GM23338 (cell line): ENCODE measurements around the gene KLF2. TPM values are rescaled to one million over a fixed set of nuclear protein-coding genes. Genes with fewer than 3 reads are reported as not detected.

Experiments
- ATAC-seq: fragments of 200-7000 bp; cut with Tn5 transposase; 3 replicates; pipeline ENCODE4 v1.9.1; 2020
- DNase-seq: peaks from one replicate; pipeline ENCODE4 v3.0.0-alpha.2; 2015; ENCODE audit warnings: low spot score
- H2AFZ ChIP-seq: fragments of 200-600 bp; sonication (generic); 2 replicates; pipeline ENCODE4 v1.8.0; 2016; ENCODE audit warnings: antibody characterized with exemption, mild to moderate bottlenecking, moderate library complexity
- H3F3A ChIP-seq: fragments of 200-600 bp; sonication (generic); replicated peaks from 2 replicates; pipeline ENCODE4 v1.8.0; 2017; ENCODE audit warnings: antibody characterized with exemption, mixed run types, low read depth
- H3K27ac ChIP-seq: fragments of 200-600 bp; sonication (generic); 2 replicates; pipeline ENCODE4 v1.6.1; 2016; ENCODE audit warnings: low read depth
- H3K27me3 ChIP-seq: fragments of 200-600 bp; sonication (generic); 2 replicates; pipeline ENCODE4 v1.8.0; 2016; ENCODE audit warnings: mild to moderate bottlenecking, mixed run types, moderate library complexity; ENCODE audit not compliant: insufficient read depth
- H3K36me3 ChIP-seq: fragments of 200-600 bp; sonication (generic); 2 replicates; pipeline ENCODE4 v1.8.0; 2016; ENCODE audit warnings: mild to moderate bottlenecking; ENCODE audit not compliant: insufficient read depth
- H3K4me1 ChIP-seq: fragments of 200-600 bp; sonication (generic); 2 replicates; pipeline ENCODE4 v1.8.0; 2016; ENCODE audit warnings: mild to moderate bottlenecking, moderate library complexity; ENCODE audit not compliant: insufficient read depth
- H3K4me2 ChIP-seq: fragments of 200-600 bp; sonication (generic); 2 replicates; pipeline ENCODE4 v1.7.1; 2017; ENCODE audit warnings: mixed run types
- H3K4me3 ChIP-seq: fragments of 200-600 bp; sonication (generic); 2 replicates; pipeline ENCODE4 v1.6.1; 2016; ENCODE audit warnings: mixed run types
- H3K79me2 ChIP-seq: fragments of 200-600 bp; sonication (generic); replicated peaks from 2 replicates; pipeline ENCODE4 v1.8.0; 2017; ENCODE audit warnings: mild to moderate bottlenecking; ENCODE audit not compliant: insufficient read depth
- H3K9me2 ChIP-seq: fragments of 200-600 bp; sonication (generic); 2 replicates; pipeline ENCODE4 v1.8.0; 2017; ENCODE audit not compliant: insufficient read depth
- H4K20me1 ChIP-seq: fragments of 200-600 bp; sonication (generic); replicated peaks from 2 replicates; pipeline ENCODE4 v1.8.0; 2017; ENCODE audit warnings: mild to moderate bottlenecking; ENCODE audit not compliant: insufficient read depth
- H3K27ac Mint-ChIP-seq: 2 replicates; pipeline ENCODE4 v1.8.0; 2020; ENCODE audit warnings: inconsistent platforms, mild to moderate bottlenecking, moderate library complexity, mixed read lengths
- H3K27me3 Mint-ChIP-seq: 3 replicates; pipeline ENCODE4 v1.8.0; 2022; ENCODE audit warnings: low read depth, mild to moderate bottlenecking, moderate library complexity, mixed read lengths, inconsistent platforms; ENCODE audit not compliant: insufficient read depth, poor library complexity
- H3K36me3 Mint-ChIP-seq: 3 replicates; pipeline ENCODE4 v1.8.0; 2021; ENCODE audit warnings: low read depth, mild to moderate bottlenecking, inconsistent platforms, moderate library complexity, mixed read lengths
- H3K4me1 Mint-ChIP-seq: 3 replicates; pipeline ENCODE4 v1.8.0; 2020; ENCODE audit warnings: mild to moderate bottlenecking, inconsistent platforms, mixed read lengths
- H3K4me3 Mint-ChIP-seq: 3 replicates; pipeline ENCODE4 v1.8.0; 2021; ENCODE audit warnings: moderate library complexity, mild to moderate bottlenecking, inconsistent platforms, mixed read lengths
- H3K9me3 Mint-ChIP-seq: 3 replicates; pipeline ENCODE4 v1.8.0; 2020; ENCODE audit warnings: moderate library complexity, mild to moderate bottlenecking, inconsistent platforms, mixed read lengths
- CREB1 ChIP-seq: fragments of 250-450 bp; sonication (Bioruptor Pico); IDR thresholded peaks from 2 replicates; pipeline ENCODE4 v1.5.0; 2020; ENCODE audit warnings: low read depth, mild to moderate bottlenecking, moderate library complexity
- EZH2 ChIP-seq: fragments of 200-600 bp; sonication (generic); IDR thresholded peaks from one replicate; pipeline ENCODE4 v1.8.0; 2017; ENCODE audit warnings: antibody characterized with exemption, mild to moderate bottlenecking, low read depth; ENCODE audit not compliant: unreplicated experiment
- EZH2phosphoT487 ChIP-seq: fragments of 200-600 bp; sonication (generic); IDR thresholded peaks from one replicate; pipeline ENCODE4 v1.8.1; 2018; ENCODE audit warnings: antibody characterized with exemption; ENCODE audit not compliant: unreplicated experiment
- JUNB ChIP-seq: IDR thresholded peaks from one replicate; pipeline ENCODE4 v1.6.1; 2016; ENCODE audit warnings: antibody characterized with exemption; ENCODE audit not compliant: unreplicated experiment
- NANOG ChIP-seq: IDR thresholded peaks from 2 replicates; pipeline ENCODE4 v1.6.1; 2016; ENCODE audit warnings: antibody characterized with exemption, borderline replicate concordance
- POLR2AphosphoS5 ChIP-seq: IDR thresholded peaks from 2 replicates; pipeline ENCODE4 v1.6.1; 2016; ENCODE audit warnings: antibody characterized with exemption, low read depth
- STAT1 ChIP-seq: IDR thresholded peaks from one replicate; pipeline ENCODE4 v1.6.1; 2016; ENCODE audit warnings: antibody characterized with exemption; ENCODE audit not compliant: unreplicated experiment
- ZNF114 ChIP-seq: fragments of 250-450 bp; sonication (Bioruptor Pico); IDR thresholded peaks from 2 replicates; pipeline ENCODE4 v1.5.0; 2020; ENCODE audit warnings: mild to moderate bottlenecking, moderate library complexity
- ZNF331 ChIP-seq: fragments of 250-450 bp; sonication (Bioruptor Pico); IDR thresholded peaks from 2 replicates; pipeline ENCODE4 v1.5.0; 2020; ENCODE audit warnings: low read depth, mild to moderate bottlenecking, moderate library complexity
- polyA plus RNA-seq: library from polyadenylated mRNA; unstranded; fragments of >200 nt; fragmentation: Nextera tagmentation; extraction: Ambion mirVana; gene quantifications from 2 replicates; pipeline ENCODE4 v1.2.1, GENCODE V29; 2016
- total RNA-seq: library from RNA; depleted of rRNA; stranded (reverse); fragments of >200 nt; shearing (Covaris generic); gene quantifications from 2 replicates; pipeline ENCODE4 v1.2.3, GENCODE V29; 2014
- TF ChIP-seq, protein P1 (sequence below): IDR thresholded peaks from one replicate; pipeline ENCODE4 v1.6.1; 2018; ENCODE audit warnings: antibody characterized with exemption; ENCODE audit not compliant: unreplicated experiment
- TF ChIP-seq, protein P2 (sequence below): IDR thresholded peaks from 2 replicates; pipeline ENCODE4 v1.6.1; 2016; ENCODE audit warnings: antibody characterized with exemption
- TF ChIP-seq, protein P3 (sequence below), 2 experiments: fragments of 200-600 bp in 1 of 2; sonication (generic) in 1 of 2; conservative IDR thresholded peaks; 2 replicates each; pipeline versions ENCODE4 v1.5.1 to v1.6.1; 2016 to 2017; ENCODE audit warnings: antibody characterized with exemption in 2 of 2, low read depth in 2 of 2, mild to moderate bottlenecking in 2 of 2, moderate library complexity in 1 of 2

KLF2 gene
- total and polyA plus RNA-seq, 2 experiments from 2014 or later: 0.90 TPM; not detected in 1

DNA sequence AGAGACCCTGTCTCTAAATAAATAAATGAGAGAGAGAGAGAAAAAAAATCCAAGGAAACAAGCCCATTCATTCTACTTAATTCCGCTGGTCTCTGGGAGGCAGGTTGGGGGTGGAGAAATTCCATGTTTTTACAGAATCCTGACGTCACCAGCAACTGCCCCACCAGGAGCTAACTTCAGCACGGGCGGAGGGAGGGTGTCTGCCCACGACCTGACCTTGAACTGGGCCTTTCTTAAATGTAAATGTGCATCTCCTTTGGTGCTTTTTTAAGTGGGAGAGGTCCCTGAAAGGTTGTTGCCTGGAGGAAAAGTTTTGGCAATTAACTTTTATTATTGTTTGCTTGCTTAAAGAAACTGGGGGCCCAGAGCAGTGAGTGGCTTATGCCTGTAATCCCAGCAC lies 15.5 kb downstream of the KLF2 start:
- Histone ChIP-seq H3K4me2 (no peak overlapping the region), H3K79me2 (no peaks in the 10 kb centered on the region)
- DNase-seq: no peak

DNA sequence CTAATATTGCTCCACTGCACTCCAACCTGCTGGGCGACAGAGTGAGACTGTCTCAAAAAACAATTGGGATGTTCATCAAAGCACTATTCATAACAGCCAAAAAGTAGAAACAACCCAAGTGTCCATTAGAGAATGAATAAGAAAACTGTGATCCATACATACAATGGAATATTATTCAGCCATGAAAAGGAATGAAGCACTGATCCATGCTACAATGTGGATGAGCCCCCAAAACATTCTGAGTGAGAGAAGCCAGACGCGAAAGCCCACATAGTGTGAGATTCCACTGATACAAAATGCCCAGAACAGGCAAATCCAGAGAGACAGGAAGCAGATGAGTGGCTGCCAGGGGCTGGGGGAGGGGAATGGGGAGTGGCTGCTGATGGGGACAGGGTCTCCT lies 16.0 kb downstream of the KLF2 start:
- H3K27ac Mint-ChIP-seq: no peak overlapping the region
- no peak overlapping the region for H3K27ac ChIP-seq
- DNase-seq: no peak
- peaks cover 8% of the 10 kb centered on the region for H3K27me3 Mint-ChIP-seq
- H4K20me1 ChIP-seq: no peaks in the 10 kb centered on the region
- H3K27me3 ChIP-seq: no peaks in the 10 kb centered on the region
- H3K79me2 ChIP-seq: no peaks in the 10 kb centered on the region
- H3K36me3 Mint-ChIP-seq: no peaks in the 10 kb centered on the region
- no peak overlapping the region for H2AFZ ChIP-seq
- H3K4me1 ChIP-seq: peaks cover 7% of the 10 kb centered on the region; the same call in 1 of the 2 replicates
- H3K4me3 Mint-ChIP-seq: no peak overlapping the region
- no peak overlapping the region for H3K4me2 ChIP-seq
- no peaks in the 10 kb centered on the region for H3K36me3 ChIP-seq
- no peaks in the 10 kb centered on the region for H3K9me2 ChIP-seq
- no peaks in the 10 kb centered on the region for H3K9me3 Mint-ChIP-seq
- ATAC-seq: no peak
- peaks cover 13% of the 10 kb centered on the region for H3K4me1 Mint-ChIP-seq
- H3K4me3 ChIP-seq: no peak overlapping the region
- H3F3A ChIP-seq: 0 out of 2 replicates have a peak, but pooled peaks cover 2% of the 10 kb centered on the region
- no peak for TF ChIP-seq EZH2phosphoT487
- no peak for TF ChIP-seq ZNF114 (CRISPR knock-in tag)
- TF ChIP-seq, protein P1, sequence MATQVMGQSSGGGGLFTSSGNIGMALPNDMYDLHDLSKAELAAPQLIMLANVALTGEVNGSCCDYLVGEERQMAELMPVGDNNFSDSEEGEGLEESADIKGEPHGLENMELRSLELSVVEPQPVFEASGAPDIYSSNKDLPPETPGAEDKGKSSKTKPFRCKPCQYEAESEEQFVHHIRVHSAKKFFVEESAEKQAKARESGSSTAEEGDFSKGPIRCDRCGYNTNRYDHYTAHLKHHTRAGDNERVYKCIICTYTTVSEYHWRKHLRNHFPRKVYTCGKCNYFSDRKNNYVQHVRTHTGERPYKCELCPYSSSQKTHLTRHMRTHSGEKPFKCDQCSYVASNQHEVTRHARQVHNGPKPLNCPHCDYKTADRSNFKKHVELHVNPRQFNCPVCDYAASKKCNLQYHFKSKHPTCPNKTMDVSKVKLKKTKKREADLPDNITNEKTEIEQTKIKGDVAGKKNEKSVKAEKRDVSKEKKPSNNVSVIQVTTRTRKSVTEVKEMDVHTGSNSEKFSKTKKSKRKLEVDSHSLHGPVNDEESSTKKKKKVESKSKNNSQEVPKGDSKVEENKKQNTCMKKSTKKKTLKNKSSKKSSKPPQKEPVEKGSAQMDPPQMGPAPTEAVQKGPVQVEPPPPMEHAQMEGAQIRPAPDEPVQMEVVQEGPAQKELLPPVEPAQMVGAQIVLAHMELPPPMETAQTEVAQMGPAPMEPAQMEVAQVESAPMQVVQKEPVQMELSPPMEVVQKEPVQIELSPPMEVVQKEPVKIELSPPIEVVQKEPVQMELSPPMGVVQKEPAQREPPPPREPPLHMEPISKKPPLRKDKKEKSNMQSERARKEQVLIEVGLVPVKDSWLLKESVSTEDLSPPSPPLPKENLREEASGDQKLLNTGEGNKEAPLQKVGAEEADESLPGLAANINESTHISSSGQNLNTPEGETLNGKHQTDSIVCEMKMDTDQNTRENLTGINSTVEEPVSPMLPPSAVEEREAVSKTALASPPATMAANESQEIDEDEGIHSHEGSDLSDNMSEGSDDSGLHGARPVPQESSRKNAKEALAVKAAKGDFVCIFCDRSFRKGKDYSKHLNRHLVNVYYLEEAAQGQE: no peak
- no peak for TF ChIP-seq STAT1
- TF ChIP-seq NANOG: no peak
- no peak for TF ChIP-seq ZNF331 (CRISPR knock-in tag)
- no peak for TF ChIP-seq CREB1 (CRISPR knock-in tag)
- TF ChIP-seq, protein P2, sequence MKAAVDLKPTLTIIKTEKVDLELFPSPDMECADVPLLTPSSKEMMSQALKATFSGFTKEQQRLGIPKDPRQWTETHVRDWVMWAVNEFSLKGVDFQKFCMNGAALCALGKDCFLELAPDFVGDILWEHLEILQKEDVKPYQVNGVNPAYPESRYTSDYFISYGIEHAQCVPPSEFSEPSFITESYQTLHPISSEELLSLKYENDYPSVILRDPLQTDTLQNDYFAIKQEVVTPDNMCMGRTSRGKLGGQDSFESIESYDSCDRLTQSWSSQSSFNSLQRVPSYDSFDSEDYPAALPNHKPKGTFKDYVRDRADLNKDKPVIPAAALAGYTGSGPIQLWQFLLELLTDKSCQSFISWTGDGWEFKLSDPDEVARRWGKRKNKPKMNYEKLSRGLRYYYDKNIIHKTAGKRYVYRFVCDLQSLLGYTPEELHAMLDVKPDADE: no peak
- TF ChIP-seq, protein P3, sequence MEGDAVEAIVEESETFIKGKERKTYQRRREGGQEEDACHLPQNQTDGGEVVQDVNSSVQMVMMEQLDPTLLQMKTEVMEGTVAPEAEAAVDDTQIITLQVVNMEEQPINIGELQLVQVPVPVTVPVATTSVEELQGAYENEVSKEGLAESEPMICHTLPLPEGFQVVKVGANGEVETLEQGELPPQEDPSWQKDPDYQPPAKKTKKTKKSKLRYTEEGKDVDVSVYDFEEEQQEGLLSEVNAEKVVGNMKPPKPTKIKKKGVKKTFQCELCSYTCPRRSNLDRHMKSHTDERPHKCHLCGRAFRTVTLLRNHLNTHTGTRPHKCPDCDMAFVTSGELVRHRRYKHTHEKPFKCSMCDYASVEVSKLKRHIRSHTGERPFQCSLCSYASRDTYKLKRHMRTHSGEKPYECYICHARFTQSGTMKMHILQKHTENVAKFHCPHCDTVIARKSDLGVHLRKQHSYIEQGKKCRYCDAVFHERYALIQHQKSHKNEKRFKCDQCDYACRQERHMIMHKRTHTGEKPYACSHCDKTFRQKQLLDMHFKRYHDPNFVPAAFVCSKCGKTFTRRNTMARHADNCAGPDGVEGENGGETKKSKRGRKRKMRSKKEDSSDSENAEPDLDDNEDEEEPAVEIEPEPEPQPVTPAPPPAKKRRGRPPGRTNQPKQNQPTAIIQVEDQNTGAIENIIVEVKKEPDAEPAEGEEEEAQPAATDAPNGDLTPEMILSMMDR (conservative IDR thresholded peaks at IDR 0.05; ENCODE audit: low read depth in 2 of 2): no peak
- no peak for TF ChIP-seq EZH2
- no peak for TF ChIP-seq JUNB
- no peak for TF ChIP-seq POLR2AphosphoS5

More for the DNA sequence above, 15.5 kb downstream of the KLF2 start:
- Histone ChIP-seq H4K20me1 (no peaks in the 10 kb centered on the region), H3K4me3 (no peak overlapping the region), H2AFZ (no peak overlapping the region), H3K9me2 (no peaks in the 10 kb centered on the region), H3K27ac (no peak overlapping the region), H3K4me1 (peaks cover 7% of the 10 kb centered on the region; the same call in 1 of the 2 replicates), H3K36me3 (no peaks in the 10 kb centered on the region), H3F3A (0 out of 2 replicates have a peak, but pooled peaks cover 2% of the 10 kb centered on the region), H3K27me3 (no peaks in the 10 kb centered on the region)
- ATAC-seq: peak; percentile 24; the same call in 1 of the 3 replicates
- Mint-ChIP-seq H3K4me1 (peaks cover 13% of the 10 kb centered on the region), H3K27ac (no peak overlapping the region), H3K27me3 (peaks cover 8% of the 10 kb centered on the region), H3K36me3 (no peaks in the 10 kb centered on the region), H3K4me3 (no peak overlapping the region), H3K9me3 (no peaks in the 10 kb centered on the region)
- no peak for TF ChIP-seq ZNF114 (CRISPR knock-in tag)
- peak; percentile 31; the same call in 1 of the 2 replicates for TF ChIP-seq CREB1 (CRISPR knock-in tag)
